Activated CD4-positive, alpha-beta T cell treated with anti-CD3 and anti-CD28 coated beads, Interleukin-2, amount 10 ng/mL, durations not matched to agents 24 days and 14 days (primary cell): ENCODE measurements around the gene HK3. TPM values are rescaled to one million over a fixed set of nuclear protein-coding genes. Genes with fewer than 3 reads are reported as not detected.
"Not testable (repeated sequence)": the region's sequence is repeated elsewhere in the genome, so short reads cannot be mapped to it uniquely, and the experiment has no call there.

ENCODE experiments used
- DNase-seq: peaks from one replicate; pipeline ENCODE4 v3.0.0; 2022
- H3K27ac Mint-ChIP-seq: one replicate; pipeline ENCODE4 v1.8.0; 2022; ENCODE audit warnings: mild to moderate bottlenecking, mixed read lengths
- H3K27me3 Mint-ChIP-seq: one replicate; pipeline ENCODE4 v1.8.0; 2022; ENCODE audit warnings: mixed read lengths
- H3K36me3 Mint-ChIP-seq: one replicate; pipeline ENCODE4 v1.8.0; 2022; ENCODE audit warnings: low read depth, mild to moderate bottlenecking, mixed read lengths
- H3K4me1 Mint-ChIP-seq: one replicate; pipeline ENCODE4 v1.8.0; 2021; ENCODE audit warnings: mixed read lengths
- H3K4me3 Mint-ChIP-seq: one replicate; pipeline ENCODE4 v1.8.0; 2022; ENCODE audit warnings: mild to moderate bottlenecking, moderate library complexity, mixed read lengths
- H3K9me3 Mint-ChIP-seq: one replicate; pipeline ENCODE4 v1.8.0; 2021; ENCODE audit warnings: mixed read lengths
- intact Hi-C: fragments of 100-400 bp; cut with micrococcal nuclease; formaldehyde crosslinking; loops from one replicate; pipeline ENCODE4 v1.15.1; 2023
- total RNA-seq: library from RNA; stranded (reverse); gene quantifications from 2 replicates; pipeline ENCODE4 v1.2.3, GENCODE V29; 2022

The HK3 gene
- total RNA-seq, 1 donor from 2014 or later, result 0.21 TPM

DNA sequence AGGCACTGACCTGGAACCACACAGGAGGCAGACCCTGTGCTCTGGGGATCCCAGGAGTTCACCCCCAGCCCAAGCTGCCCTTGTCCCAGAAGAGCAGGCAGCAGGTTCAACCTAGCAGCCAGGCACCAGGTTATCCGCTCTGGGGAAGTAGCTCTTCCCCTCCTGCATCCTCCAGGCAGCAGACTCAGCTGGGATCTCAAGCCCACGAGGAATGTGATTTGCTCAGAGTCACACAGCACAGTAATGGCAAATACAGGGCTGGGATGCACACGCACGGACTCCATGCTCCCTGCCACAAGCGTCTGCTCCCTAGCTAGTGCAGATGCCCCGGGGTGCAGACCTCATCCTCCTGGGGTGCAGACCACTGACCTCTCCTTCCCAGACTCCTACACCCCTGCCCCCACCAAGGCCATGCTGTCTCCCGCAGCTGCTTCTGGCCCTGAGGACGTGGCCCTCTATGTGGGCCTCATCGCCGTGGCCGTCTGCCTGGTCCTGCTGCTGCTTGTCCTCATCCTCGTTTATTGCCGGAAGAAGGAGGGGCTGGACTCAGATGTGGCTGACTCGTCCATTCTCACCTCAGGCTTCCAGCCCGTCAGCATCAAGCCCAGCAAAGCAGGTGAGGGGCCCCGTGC lies 25.5 kb downstream of the HK3 start:
- H3K9me3 Mint-ChIP-seq, result no peaks in the 10 kb centered on the region
- H3K4me3 Mint-ChIP-seq, result no peak overlapping the region
- no peak for DNase-seq
- peaks cover 5% of the 10 kb centered on the region for H3K4me1 Mint-ChIP-seq
- H3K27ac Mint-ChIP-seq, result peak overlapping the region; percentile 76
- H3K36me3 Mint-ChIP-seq, result peaks cover 4% of the 10 kb centered on the region
- intact Hi-C loops, result no loop called here
- H3K27me3 Mint-ChIP-seq, result peaks cover 17% of the 10 kb centered on the region

DNA sequence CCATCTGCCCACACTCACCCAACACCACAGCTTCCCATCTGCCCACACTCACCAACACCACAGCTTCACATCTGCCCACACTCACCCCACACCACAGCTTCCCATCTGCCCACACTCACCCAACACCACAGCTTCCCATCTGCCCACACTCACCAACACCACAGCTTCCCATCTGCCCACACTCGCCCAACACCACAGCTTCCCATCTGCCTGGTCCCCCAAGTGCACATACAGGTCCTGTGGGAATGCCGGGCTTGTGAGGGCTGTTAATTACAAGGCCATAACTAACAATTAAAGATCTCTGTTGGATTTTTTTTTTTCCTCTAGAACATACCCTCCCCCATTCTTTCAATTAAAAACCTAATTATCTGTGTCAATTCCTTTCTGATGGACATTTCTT lies 26.1 kb downstream of the HK3 start:
- peaks cover 17% of the 10 kb centered on the region for H3K27me3 Mint-ChIP-seq
- intact Hi-C loops, H3K9me3 Mint-ChIP-seq, DNase-seq, H3K4me3 Mint-ChIP-seq, H3K4me1 Mint-ChIP-seq, H3K36me3 Mint-ChIP-seq: not testable (repeated sequence)
- H3K27ac Mint-ChIP-seq, result peak overlapping the region; percentile 74

DNA sequence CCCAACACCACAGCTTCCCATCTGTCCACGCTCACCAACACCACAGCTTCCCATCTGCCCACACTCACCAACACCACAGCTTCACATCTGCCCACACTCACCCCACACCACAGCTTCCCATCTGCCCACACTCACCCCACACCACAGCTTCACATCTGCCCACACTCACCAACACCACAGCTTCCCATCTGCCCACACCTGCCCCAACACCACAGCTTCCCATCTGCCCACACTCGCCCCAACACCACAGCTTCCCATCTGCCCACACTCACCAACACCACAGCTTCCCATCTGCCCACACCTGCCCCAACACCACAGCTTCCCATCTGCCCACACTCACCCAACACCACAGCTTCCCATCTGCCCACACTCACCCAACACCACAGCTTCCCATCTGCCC lies 26.6 kb downstream of the HK3 start:
- intact Hi-C loops, H3K36me3 Mint-ChIP-seq, DNase-seq, H3K9me3 Mint-ChIP-seq, H3K4me3 Mint-ChIP-seq, H3K4me1 Mint-ChIP-seq, H3K27ac Mint-ChIP-seq: not testable (repeated sequence)
- H3K27me3 Mint-ChIP-seq, result peaks cover 18% of the 10 kb centered on the region

GRCh38 chr5:176870644-176871043 lies 28.5 kb downstream of the HK3 start:
- H3K27me3 Mint-ChIP-seq, result peaks cover 21% of the 10 kb centered on the region
- H3K9me3 Mint-ChIP-seq, result not testable (repeated sequence)

GRCh38 chr5:176870110-176870591 lies 29.0 kb downstream of the HK3 start:
- Mint-ChIP-seq H3K27ac (peak overlapping the region; percentile 45), H3K27me3 (peaks cover 16% of the 10 kb centered on the region), H3K9me3 (no peaks in the 10 kb centered on the region), H3K4me3 (no peak overlapping the region), H3K36me3 (peaks cover 4% of the 10 kb centered on the region), H3K4me1 (no peaks in the 10 kb centered on the region)
- intact Hi-C loops, result no loop called here
- DNase-seq, result no peak

More at GRCh38 chr5:176870644-176871043, 28.5 kb downstream of the HK3 start:
- DNase-seq, intact Hi-C loops, H3K4me1 Mint-ChIP-seq, H3K4me3 Mint-ChIP-seq, H3K36me3 Mint-ChIP-seq: not testable (repeated sequence)
- peak overlapping the region; percentile 45 for H3K27ac Mint-ChIP-seq

DNA sequence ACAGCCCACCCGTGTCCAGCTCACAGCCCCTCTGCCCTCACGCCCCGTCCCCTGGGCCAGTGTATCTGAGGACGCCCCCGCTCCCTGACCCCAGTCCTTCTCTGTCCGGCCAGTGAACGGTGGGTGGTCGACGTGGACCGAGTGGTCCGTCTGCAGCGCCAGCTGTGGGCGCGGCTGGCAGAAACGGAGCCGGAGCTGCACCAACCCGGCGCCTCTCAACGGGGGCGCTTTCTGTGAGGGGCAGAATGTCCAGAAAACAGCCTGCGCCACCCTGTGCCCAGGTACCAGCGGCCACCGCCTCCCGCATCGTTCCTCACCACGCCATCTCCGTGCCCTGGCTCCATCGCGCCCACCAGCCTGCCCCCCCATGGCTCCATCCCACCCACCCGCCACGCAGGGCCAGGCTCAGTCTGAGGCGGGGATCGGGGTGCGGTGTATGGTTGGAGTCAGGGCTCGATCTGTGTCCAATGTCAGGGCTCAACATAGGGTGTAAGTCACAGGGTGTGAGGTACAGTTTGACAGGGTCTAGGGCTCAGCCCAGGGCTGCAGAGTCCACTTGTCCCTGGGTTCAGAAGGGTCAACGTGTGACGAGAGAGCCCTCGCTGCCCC lies 29.5 kb downstream of the HK3 start:
- Mint-ChIP-seq H3K4me3 (no peak overlapping the region), H3K9me3 (no peaks in the 10 kb centered on the region), H3K4me1 (no peaks in the 10 kb centered on the region), H3K36me3 (peaks cover 4% of the 10 kb centered on the region), H3K27ac (no peak overlapping the region), H3K27me3 (peaks cover 13% of the 10 kb centered on the region)
- no peak for DNase-seq
- intact Hi-C loops, result no loop called here

DNA sequence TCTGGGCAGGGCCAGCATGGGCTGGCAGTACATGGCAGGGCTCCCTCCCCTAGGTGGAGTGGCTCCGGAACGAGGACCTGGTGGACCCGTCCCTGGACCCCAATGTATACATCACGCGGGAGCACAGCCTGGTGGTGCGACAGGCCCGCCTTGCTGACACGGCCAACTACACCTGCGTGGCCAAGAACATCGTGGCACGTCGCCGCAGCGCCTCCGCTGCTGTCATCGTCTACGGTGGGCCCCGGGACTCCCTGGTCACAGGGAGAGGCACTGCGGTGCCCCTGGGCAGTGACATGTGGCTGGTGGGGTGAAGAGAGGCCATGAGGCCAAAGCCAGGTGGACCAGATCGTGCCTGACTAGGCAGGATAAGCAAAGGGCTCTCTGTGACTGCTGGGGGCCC lies 30.4 kb downstream of the HK3 start:
- Mint-ChIP-seq H3K4me1 (no peaks in the 10 kb centered on the region), H3K27ac (peak overlapping the region; percentile 4), H3K9me3 (no peaks in the 10 kb centered on the region), H3K36me3 (peaks cover 4% of the 10 kb centered on the region), H3K4me3 (no peak overlapping the region), H3K27me3 (peaks cover 16% of the 10 kb centered on the region)
- no peak for DNase-seq
- intact Hi-C loops, result no loop called here

DNA sequence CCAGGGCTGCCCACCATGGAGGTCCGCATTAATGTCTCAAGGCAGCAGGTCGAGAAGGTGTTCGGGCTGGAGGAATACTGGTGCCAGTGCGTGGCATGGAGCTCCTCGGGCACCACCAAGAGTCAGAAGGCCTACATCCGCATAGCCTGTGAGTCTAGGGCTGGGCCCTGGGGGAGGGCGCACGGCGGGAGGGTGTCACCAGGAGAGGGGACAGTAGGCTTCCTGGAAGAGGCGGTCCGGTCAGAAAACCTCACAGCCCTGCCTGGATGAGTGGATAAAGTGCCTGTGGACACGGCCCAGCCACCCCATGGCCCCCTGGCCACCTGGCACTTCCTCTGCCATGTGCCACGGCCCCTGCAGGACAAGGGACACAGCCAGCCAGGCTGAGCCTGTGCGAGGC lies 31.0 kb downstream of the HK3 start:
- no peak for DNase-seq
- Mint-ChIP-seq H3K27me3 (peaks cover 18% of the 10 kb centered on the region), H3K27ac (no peak overlapping the region), H3K9me3 (no peaks in the 10 kb centered on the region), H3K4me3 (no peak overlapping the region), H3K4me1 (no peaks in the 10 kb centered on the region), H3K36me3 (peaks cover 2% of the 10 kb centered on the region)
- intact Hi-C loops, result no loop called here

- DNase-seq, result no peak
- intact Hi-C loops, result no loop called here
- no peaks in the 10 kb centered on the region for H3K4me1 Mint-ChIP-seq
- H3K4me3 Mint-ChIP-seq, result no peak overlapping the region
- H3K36me3 Mint-ChIP-seq, result no peaks in the 10 kb centered on the region
- H3K27me3 Mint-ChIP-seq, result peaks cover 21% of the 10 kb centered on the region
- no peaks in the 10 kb centered on the region for H3K9me3 Mint-ChIP-seq
- no peak overlapping the region for H3K27ac Mint-ChIP-seq
Measured at GRCh38 chr5:176866707-176867310, 32.3 kb downstream of the HK3 start.

DNA sequence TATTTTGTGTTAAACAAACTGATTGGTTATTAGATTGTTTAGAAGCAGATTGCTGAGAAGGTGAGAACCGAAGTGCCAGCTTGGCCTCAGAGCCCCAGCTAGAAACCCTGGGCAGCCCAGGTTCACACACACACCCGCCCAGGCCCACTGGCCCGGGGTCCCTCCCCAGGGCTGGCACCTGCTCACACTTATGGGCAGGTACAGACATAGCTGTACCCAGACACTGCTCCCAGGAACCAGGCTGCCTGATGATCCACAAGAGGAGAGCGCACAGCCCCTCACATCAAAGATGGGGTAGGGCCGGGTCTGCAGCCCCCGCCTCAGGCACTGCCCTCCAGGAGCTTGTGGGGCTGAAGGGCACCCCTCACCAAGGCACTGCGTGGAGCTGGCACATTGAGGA lies 33.2 kb downstream of the HK3 start:
- H3K27me3 Mint-ChIP-seq, result peaks cover 21% of the 10 kb centered on the region
- H3K4me3 Mint-ChIP-seq, result no peak overlapping the region
- intact Hi-C loops, result no loop called here
- H3K27ac Mint-ChIP-seq, result no peak overlapping the region
- H3K9me3 Mint-ChIP-seq, result no peaks in the 10 kb centered on the region
- no peaks in the 10 kb centered on the region for H3K4me1 Mint-ChIP-seq
- H3K36me3 Mint-ChIP-seq, result no peaks in the 10 kb centered on the region
- DNase-seq, result no peak

GRCh38 chr5:176864755-176865154 lies 34.4 kb downstream of the HK3 start:
- no peaks in the 10 kb centered on the region for H3K9me3 Mint-ChIP-seq
- intact Hi-C loops, result no loop called here
- peaks cover 21% of the 10 kb centered on the region for H3K27me3 Mint-ChIP-seq
- no peaks in the 10 kb centered on the region for H3K36me3 Mint-ChIP-seq
- H3K4me1 Mint-ChIP-seq, result no peaks in the 10 kb centered on the region
- no peak overlapping the region for H3K27ac Mint-ChIP-seq
- no peak for DNase-seq
- H3K4me3 Mint-ChIP-seq, result no peak overlapping the region

GRCh38 chr5:176863765-176864098 lies 35.4 kb downstream of the HK3 start:
- Mint-ChIP-seq H3K27me3 (peaks cover 21% of the 10 kb centered on the region), H3K9me3 (no peaks in the 10 kb centered on the region), H3K4me3 (no peak overlapping the region), H3K4me1 (no peaks in the 10 kb centered on the region), H3K36me3 (no peaks in the 10 kb centered on the region), H3K27ac (no peak overlapping the region)
- intact Hi-C loops, result no loop called here
- no peak for DNase-seq

DNA sequence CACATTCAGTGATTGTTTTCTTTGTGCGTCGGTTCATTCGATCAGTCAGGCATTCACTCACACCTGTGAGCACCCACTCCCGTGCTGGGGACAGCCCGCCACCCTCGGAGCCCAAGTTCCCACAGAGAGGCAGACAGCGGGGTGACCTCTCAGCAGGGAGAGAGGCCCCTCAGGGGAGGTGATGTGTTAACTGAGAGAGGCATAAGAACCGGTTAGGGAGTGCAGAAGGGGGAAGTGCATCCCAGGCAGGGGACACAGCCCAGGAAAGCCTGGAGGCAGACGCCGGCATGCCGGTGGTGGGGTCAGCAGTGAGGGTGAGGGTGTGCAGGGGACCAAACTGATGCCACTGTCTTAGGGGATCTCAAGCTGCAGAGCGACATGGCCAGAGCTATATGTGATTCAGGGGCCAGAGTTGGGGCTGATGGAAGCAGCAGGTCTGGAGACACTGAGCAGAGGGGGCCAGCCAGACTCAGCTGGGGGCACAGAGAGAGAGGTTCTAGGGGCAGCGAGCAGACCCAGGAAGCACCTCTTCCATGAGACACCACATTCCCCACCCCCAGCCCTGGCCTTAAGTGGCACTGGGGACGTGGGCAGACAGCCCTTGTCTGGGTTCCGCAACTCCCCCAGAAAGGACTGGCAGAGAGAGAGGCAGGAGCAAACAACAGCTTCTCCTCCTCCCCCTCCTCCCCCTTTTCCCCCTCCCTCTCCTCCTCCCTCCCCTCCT lies 35.9 kb downstream of the HK3 start:
- Mint-ChIP-seq H3K9me3 (no peaks in the 10 kb centered on the region), H3K36me3 (no peaks in the 10 kb centered on the region), H3K4me3 (no peak overlapping the region), H3K4me1 (no peaks in the 10 kb centered on the region), H3K27ac (no peak overlapping the region), H3K27me3 (peaks cover 21% of the 10 kb centered on the region)
- no peak for DNase-seq
- intact Hi-C loops, result no loop called here

- no peaks in the 10 kb centered on the region for H3K4me1 Mint-ChIP-seq
- H3K9me3 Mint-ChIP-seq, result no peaks in the 10 kb centered on the region
- intact Hi-C loops, result no loop called here
- no peaks in the 10 kb centered on the region for H3K36me3 Mint-ChIP-seq
- no peak overlapping the region for H3K27ac Mint-ChIP-seq
- H3K4me3 Mint-ChIP-seq, result no peak overlapping the region
- peaks cover 19% of the 10 kb centered on the region for H3K27me3 Mint-ChIP-seq
- no peak for DNase-seq
Measured at GRCh38 chr5:176862330-176862995, 36.7 kb downstream of the HK3 start.
